Measurements from ENCODE around the gene BDKRB2.
A peak's percentile ranks its signal among the peaks of the same experiment; 100 is the strongest.

BDKRB2 gene

DNA sequence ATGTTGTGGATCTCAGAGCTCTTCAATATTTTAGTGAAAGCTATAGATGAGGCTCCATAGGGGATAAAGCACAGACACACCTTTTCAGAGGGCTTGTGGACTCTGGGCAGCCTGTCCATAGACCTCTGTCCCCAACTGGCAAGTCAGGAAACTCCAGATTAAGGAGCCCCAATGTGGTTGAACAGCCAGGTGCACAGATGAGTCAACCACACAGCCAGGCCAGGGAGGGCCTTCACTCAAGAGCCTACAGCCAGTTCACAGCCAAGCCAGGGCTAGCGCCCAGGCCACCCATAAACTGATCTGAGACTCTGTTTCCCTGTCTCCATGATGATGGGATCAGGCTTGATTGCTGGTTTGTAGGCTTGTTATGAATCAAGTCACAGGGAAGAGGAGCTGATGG lies 1.0 kb upstream of the BDKRB2 start:
- ATAC-seq, result no peak
- TF ChIP-seq CSDC2 (CRISPR knock-in tag; IDR thresholded peaks at IDR 0.05) (no peak), ZNF70 (CRISPR knock-in tag; IDR thresholded peaks at IDR 0.05) (no peak), PATZ1 (CRISPR knock-in tag; IDR thresholded peaks at IDR 0.05; ENCODE audit: borderline replicate concordance) (no peak), ESRRG (CRISPR knock-in tag; IDR thresholded peaks at IDR 0.05) (no peak), ZFP30 (CRISPR knock-in tag; IDR thresholded peaks at IDR 0.05) (no peak), BACH2 (CRISPR knock-in tag; IDR thresholded peaks at IDR 0.05; ENCODE audit: borderline replicate concordance) (no peak), GLIS3 (CRISPR knock-in tag; IDR thresholded peaks at IDR 0.05) (no peak), ISL1 (CRISPR knock-in tag; IDR thresholded peaks at IDR 0.05) (no peak), TOX (CRISPR knock-in tag; IDR thresholded peaks at IDR 0.05; ENCODE audit: borderline replicate concordance) (no peak), ARNTL (CRISPR knock-in tag; IDR thresholded peaks at IDR 0.05; ENCODE audit: borderline replicate concordance, low read depth) (no peak), ZC3H10 (CRISPR knock-in tag; IDR thresholded peaks at IDR 0.05) (no peak), POU6F1 (CRISPR knock-in tag; IDR thresholded peaks at IDR 0.05; ENCODE audit: borderline replicate concordance, low read depth) (no peak), TSHZ2 (CRISPR knock-in tag; IDR thresholded peaks at IDR 0.05) (no peak), ZFP3 (CRISPR knock-in tag; IDR thresholded peaks at IDR 0.05) (no peak), SNAI2 (CRISPR knock-in tag; IDR thresholded peaks at IDR 0.05) (no peak), RARB (CRISPR knock-in tag; IDR thresholded peaks at IDR 0.05) (no peak), TCF4 (CRISPR knock-in tag; IDR thresholded peaks at IDR 0.05; ENCODE audit: borderline replicate concordance) (no peak)
- TF ChIP-seq, protein P1, sequence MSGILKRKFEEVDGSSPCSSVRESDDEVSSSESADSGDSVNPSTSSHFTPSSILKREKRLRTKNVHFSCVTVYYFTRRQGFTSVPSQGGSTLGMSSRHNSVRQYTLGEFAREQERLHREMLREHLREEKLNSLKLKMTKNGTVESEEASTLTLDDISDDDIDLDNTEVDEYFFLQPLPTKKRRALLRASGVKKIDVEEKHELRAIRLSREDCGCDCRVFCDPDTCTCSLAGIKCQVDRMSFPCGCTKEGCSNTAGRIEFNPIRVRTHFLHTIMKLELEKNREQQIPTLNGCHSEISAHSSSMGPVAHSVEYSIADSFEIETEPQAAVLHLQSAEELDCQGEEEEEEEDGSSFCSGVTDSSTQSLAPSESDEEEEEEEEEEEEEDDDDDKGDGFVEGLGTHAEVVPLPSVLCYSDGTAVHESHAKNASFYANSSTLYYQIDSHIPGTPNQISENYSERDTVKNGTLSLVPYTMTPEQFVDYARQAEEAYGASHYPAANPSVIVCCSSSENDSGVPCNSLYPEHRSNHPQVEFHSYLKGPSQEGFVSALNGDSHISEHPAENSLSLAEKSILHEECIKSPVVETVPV (CRISPR knock-in tag; IDR thresholded peaks at IDR 0.05), result no peak

DNA sequence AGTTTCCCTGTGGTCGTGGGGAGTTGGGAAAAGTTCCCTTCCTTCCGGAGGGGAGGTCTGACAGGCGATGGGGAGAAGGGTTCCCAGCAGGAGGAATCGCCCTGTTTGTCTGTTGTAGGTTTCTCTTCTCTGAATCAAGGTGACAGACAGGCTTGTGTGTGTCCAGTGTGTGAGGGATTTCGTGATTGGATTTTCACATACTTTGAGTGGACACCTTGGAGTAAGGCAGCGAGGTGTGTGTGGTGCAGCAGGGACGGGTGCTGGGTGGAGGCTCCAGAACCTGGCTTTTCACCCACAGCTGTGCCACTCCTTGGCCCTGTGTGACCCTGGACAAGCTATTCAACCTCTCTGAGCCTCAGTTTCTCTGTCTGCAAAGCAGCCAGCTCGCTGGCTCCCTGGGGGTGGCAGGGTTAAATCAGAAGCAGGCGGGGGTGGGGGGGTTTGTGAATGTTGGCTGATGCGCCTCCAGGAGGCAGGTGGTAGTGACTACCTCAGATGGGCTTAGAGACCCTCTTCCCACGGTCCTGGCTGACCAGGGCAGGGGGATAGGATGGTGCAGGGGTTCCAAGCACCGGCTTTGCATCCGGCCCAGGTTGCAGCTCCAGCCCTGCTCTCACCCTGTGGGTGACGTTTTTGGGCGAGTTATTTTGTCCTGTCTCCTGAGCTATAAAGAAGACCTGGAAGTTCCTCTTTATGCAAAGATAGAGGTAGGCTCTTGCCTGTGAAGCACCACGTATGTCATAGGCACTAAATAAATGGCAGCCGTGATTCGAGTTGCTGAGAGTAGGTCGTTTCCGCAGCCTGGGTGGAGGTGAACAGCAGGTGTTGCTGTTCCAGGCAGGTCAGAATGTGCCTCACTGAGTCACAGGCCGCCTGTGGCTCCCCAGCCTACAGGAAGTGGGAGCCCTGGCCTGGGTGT lies 679 bp downstream of the BDKRB2 start:
- ATAC-seq, result peak; percentile 43
- TF ChIP-seq ESRRG (CRISPR knock-in tag; IDR thresholded peaks at IDR 0.05) (no peak), BACH2 (CRISPR knock-in tag; IDR thresholded peaks at IDR 0.05; ENCODE audit: borderline replicate concordance) (no peak), ZC3H10 (CRISPR knock-in tag; IDR thresholded peaks at IDR 0.05) (no peak), TOX (CRISPR knock-in tag; IDR thresholded peaks at IDR 0.05; ENCODE audit: borderline replicate concordance) (no peak), ZFP3 (CRISPR knock-in tag; IDR thresholded peaks at IDR 0.05) (no peak), OSR1 (CRISPR knock-in tag; IDR thresholded peaks at IDR 0.05) (no peak), CSDC2 (CRISPR knock-in tag; IDR thresholded peaks at IDR 0.05) (no peak), ZFP30 (CRISPR knock-in tag; IDR thresholded peaks at IDR 0.05) (no peak), SNAI2 (CRISPR knock-in tag; IDR thresholded peaks at IDR 0.05) (no peak), CREB5 (CRISPR knock-in tag; IDR thresholded peaks at IDR 0.05; ENCODE audit: low read depth) (no peak), PATZ1 (CRISPR knock-in tag; IDR thresholded peaks at IDR 0.05; ENCODE audit: borderline replicate concordance) (no peak), TCF4 (CRISPR knock-in tag; IDR thresholded peaks at IDR 0.05; ENCODE audit: borderline replicate concordance) (no peak)

All from SK-N-SH treated with all-trans-retinoic acid at 6 μM for 48 hours (cell line).